ENCODE data around the gene KIF26A. TPM values are rescaled to one million over a fixed set of nuclear protein-coding genes. Genes with fewer than 3 reads are reported as not detected.

KIF26A gene
- total RNA-seq, 4 donors from 2014 or later: 3.3 to 6.2 (median 4.9) TPM

GRCh38 chr14:104156142-104156541, 17.8 kb downstream of the KIF26A start:
- H3K27ac ChIP-seq: no peak overlapping the region
- no peaks in the 10 kb centered on the region for H3K9me3 ChIP-seq
- H3K4me3 ChIP-seq (replicated peaks in 1 of 3): no peak overlapping the region
- H3K27me3 ChIP-seq: no peaks in the 10 kb centered on the region
- no peaks in the 10 kb centered on the region for H3K4me1 ChIP-seq
- TF ChIP-seq, protein P1, sequence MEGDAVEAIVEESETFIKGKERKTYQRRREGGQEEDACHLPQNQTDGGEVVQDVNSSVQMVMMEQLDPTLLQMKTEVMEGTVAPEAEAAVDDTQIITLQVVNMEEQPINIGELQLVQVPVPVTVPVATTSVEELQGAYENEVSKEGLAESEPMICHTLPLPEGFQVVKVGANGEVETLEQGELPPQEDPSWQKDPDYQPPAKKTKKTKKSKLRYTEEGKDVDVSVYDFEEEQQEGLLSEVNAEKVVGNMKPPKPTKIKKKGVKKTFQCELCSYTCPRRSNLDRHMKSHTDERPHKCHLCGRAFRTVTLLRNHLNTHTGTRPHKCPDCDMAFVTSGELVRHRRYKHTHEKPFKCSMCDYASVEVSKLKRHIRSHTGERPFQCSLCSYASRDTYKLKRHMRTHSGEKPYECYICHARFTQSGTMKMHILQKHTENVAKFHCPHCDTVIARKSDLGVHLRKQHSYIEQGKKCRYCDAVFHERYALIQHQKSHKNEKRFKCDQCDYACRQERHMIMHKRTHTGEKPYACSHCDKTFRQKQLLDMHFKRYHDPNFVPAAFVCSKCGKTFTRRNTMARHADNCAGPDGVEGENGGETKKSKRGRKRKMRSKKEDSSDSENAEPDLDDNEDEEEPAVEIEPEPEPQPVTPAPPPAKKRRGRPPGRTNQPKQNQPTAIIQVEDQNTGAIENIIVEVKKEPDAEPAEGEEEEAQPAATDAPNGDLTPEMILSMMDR (IDR thresholded peaks at IDR 0.05): no peak
- TF ChIP-seq POLR2A (IDR thresholded peaks at IDR 0.05): no peak
- intact Hi-C loops (cut with DNase I): no loop called here
- WGBS, 2 donors: 94 to 100% methylated on average over 4 to 5 of the region's 5 CpGs
- H3K36me3 ChIP-seq: no peaks in the 10 kb centered on the region
- DNase-seq: no peak

- Histone ChIP-seq H3K9me3 (no peaks in the 10 kb centered on the region), H3K4me1 (no peaks in the 10 kb centered on the region), H3K27ac (no peak overlapping the region), H3K27me3 (no peaks in the 10 kb centered on the region), H3K4me3 (replicated peaks in 1 of 3) (no peak overlapping the region), H3K36me3 (no peaks in the 10 kb centered on the region)
- WGBS, 2 donors: 80 to 86% methylated on average over 36 to 40 of the region's 42 CpGs
- no peak for TF ChIP-seq POLR2A (IDR thresholded peaks at IDR 0.05)
- TF ChIP-seq, protein P1 (IDR thresholded peaks at IDR 0.05): no peak
- DNase-seq: no peak
- intact Hi-C loops (cut with DNase I): no loop called here
Measured at GRCh38 chr14:104157016-104157928, 18.9 kb downstream of the KIF26A start.

- no peak for DNase-seq
- 76 to 81% methylated on average over 29 to 35 of the region's 51 CpGs for WGBS, 2 donors
Measured at GRCh38 chr14:104158827-104159798, 20.7 kb downstream of the KIF26A start.

DNA sequence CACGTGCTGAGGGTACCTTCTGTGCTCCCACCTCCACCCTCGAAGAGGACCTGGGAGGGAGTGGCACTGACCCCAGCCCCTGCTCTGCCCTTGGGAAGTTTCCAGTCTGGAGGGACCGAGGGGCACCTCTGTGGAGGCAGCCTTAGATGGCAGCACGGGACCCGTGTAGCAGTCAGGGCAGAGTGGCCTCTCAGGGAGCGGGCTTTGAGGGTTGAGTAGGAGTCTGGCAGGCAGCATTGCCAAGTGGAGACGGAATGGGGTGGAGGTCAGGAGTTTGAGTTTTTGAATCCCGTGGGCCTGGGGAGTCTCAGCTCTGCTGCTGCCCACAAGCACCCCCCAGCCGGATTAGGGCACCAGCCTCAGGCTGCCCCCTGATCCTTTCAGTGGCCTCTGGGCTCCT, 21.6 kb downstream of the KIF26A start:
- H3K27ac ChIP-seq: no peak overlapping the region
- intact Hi-C loops (cut with DNase I): no loop called here
- WGBS, 2 donors: 89 to 98% methylated on average over 5 to 8 of the region's 9 CpGs
- no peaks in the 10 kb centered on the region for H3K27me3 ChIP-seq
- TF ChIP-seq, protein P1 (IDR thresholded peaks at IDR 0.05): no peak
- TF ChIP-seq POLR2A (IDR thresholded peaks at IDR 0.05): no peak
- H3K36me3 ChIP-seq: no peaks in the 10 kb centered on the region
- DNase-seq: no peak
- no peaks in the 10 kb centered on the region for H3K4me1 ChIP-seq
- H3K4me3 ChIP-seq (replicated peaks in 1 of 3): no peak overlapping the region
- no peaks in the 10 kb centered on the region for H3K9me3 ChIP-seq

More at GRCh38 chr14:104158827-104159798, 20.7 kb downstream of the KIF26A start:
- Histone ChIP-seq H3K4me3 (replicated peaks in 1 of 3) (no peak overlapping the region), H3K9me3 (no peaks in the 10 kb centered on the region), H3K27ac (no peak overlapping the region), H3K27me3 (no peaks in the 10 kb centered on the region), H3K36me3 (no peaks in the 10 kb centered on the region), H3K4me1 (no peaks in the 10 kb centered on the region)
- intact Hi-C loops (cut with DNase I): no loop called here
- TF ChIP-seq, protein P1 (IDR thresholded peaks at IDR 0.05): no peak
- TF ChIP-seq POLR2A (IDR thresholded peaks at IDR 0.05): no peak
